Stimulated activated CD8-positive, alpha-beta memory T cell treated with anti-CD3 and anti-CD28 coated beads, Interleukin-4, amount 100 ng/mL, for 1 hour (primary cell): ENCODE measurements around the gene ANO1.

Source experiments
- DNase-seq, 2 donors: peaks; one replicate each; pipeline ENCODE4 v3.0.0-alpha.2; 2020; ENCODE audit warnings: low read depth in 2 of 2, low spot score in 1 of 2

ANO1 gene

DNA sequence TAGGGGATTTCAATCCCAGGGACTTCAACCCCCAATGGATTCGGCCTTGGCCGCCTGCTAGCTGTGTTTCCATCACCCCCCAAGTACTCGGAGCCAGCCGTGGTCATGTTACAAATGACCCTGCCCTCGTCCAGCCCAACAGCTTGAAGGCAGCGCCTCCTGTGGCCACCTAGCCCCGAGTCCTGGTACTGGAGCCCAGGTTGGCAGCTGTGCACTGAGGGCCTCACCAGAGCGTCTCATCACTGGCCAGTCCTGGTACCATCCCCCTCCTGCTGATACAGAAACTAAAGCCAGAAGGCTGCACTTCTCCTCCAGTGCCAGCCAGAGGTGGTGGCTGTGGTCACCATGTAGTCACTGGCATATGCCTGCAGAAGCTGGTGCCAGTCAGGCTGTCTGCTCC is 80.1 kb downstream of the ANO1 start:
- no peak for DNase-seq

GRCh38 chr11:70158757-70159389 is 80.8 kb downstream of the ANO1 start:
- no peak for DNase-seq

DNA sequence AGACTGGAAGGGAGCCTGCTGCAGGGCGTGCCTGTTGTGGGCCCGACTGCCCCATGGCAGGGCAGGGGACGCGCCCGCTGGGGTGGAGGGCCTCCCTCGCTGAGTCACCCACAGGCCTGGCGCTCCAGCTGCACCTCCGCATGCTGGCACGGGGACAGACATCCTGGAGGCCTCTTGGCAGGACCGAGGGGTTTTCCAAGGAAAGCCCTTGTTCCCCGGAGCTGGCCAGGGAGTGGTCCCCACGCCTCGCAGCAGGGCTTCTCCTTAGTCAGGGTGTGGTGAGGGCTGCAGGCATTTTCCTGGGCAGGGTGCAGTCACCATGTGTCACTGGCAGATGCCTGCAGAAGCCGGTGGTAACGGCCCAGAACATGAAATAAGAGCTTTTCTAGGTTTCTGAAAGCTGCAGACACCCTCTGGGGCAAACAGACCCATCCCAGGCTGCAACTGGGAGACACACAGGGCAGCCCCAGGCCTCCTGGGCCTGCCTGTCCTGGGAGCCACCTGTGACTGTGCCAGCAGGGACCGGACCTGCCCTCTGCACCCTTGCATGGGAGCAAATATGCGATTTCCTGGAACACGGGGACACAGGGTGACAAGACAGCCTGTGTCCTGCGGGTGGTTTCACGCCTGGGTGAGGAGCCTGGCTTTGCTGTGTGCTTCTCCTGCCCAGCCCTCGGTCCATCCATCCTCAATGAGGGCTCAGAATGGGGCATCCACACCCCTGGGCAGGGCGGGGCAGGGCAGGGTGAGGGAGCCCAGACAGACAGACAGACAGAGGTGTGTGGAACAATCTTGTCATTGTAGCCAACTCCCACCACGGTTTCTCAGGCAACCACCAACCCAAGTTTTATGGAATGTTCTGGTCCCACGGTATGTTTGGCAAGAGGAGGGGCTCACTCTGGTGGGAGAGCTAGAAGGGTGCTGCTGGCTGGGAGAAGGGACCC is 81.8 kb downstream of the ANO1 start:
- DNase-seq, result no peak

DNA sequence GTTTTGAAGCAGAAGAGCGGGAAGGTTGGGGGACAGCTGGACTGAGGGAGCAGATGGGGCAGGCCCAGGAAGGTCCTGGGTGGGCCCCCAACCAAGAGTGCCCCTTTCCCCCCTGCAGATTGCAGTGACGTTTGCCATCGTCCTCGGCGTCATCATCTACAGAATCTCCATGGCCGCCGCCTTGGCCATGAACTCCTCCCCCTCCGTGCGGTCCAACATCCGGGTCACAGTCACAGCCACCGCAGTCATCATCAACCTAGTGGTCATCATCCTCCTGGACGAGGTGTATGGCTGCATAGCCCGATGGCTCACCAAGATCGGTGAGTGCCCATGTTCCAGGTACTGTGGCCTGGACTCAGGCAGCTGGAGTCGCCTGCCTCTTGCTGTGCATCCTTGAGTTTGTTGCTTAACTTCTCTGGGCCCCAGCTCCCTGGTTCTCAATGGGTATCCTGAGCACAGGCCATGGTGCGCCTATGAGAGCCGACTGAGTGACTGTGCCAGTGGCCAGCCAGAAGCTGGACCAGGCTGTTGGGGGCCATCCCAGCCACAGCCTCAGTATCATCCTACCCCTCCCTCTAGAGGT is 83.0 kb downstream of the ANO1 start:
- no peak for DNase-seq

DNA sequence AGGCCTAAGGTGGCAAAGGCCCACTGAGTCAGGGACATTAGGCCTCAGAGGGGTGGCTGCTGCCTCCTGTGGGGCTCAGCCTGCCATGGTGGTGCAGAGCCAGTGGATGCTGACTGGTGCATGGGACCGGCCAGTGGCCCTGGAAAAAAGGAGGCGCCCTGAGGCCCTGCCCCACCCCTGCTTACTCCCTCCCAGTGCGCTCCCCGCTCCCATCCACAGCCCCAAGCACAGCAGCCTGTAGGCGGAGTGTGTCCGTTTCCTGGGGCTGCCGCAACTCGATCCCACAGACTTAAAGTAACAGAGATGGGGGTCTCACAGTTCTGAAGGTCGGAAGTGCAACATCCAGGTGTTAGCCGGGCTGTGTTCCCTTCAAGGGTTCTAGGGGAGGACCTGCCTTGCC is 86.6 kb downstream of the ANO1 start:
- DNase-seq, result no peak

- no peak for DNase-seq
These were observed 89.0 kb downstream of the ANO1 start for GRCh38 chr11:70167120-70167519.

DNA sequence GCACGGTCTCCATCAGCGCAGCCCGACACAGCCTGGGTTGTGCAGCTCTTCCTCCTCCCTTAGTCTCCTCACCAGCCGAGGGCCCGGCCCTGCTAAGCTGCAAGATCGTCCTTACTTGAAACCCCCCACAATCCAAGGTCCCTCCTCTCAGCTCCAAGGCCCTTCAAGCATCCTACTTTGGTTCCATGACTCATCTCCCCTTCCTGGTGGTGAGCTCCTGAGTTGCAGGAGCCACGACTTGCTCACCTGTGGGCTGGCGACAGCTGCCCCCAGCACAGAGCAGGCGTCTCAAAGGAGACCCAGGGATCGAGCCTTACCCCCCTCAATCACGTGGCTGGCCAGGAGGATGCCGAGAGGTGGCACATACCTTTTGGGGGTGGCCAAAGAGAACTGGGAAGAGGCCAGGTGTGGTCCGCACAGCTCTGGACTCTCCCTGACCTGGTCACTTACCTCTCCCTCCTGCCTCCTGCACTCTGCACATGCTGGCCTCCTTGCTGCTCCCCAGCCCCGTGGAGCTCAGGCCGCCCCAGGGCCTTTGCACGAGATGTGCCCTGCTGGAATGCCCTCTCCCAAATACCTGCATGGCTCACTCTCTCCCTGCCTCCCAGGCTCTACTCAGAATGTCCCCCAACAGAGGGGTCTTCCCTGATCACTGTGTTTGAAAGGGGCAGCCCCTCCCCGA is 89.7 kb downstream of the ANO1 start:
- no peak for DNase-seq

GRCh38 chr11:70168405-70168754 is 90.3 kb downstream of the ANO1 start:
- no peak for DNase-seq

DNA sequence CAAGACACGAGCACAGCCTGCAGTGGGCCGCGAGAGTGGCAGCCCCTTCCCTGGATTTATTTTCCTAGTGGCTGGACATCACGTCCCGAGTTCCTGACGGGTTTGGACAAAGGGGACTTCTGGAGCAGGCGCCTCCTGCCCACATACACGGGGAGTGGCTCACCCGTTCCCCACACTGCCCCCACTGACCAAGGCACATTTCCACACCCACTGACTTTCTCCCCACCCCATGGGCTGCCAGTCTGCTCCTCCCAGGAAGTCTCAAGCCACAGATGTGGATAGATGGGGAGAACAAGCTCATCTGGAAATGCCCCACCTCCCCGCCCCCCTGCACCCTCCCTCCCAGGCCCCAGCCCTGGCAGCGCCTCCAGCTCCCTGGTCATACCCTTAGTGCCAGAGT is 91.0 kb downstream of the ANO1 start:
- DNase-seq, result no peak

GRCh38 chr11:70169632-70170031 is 91.5 kb downstream of the ANO1 start:
- no peak for DNase-seq

GRCh38 chr11:70170596-70171210 is 92.6 kb downstream of the ANO1 start:
- no peak for DNase-seq

DNA sequence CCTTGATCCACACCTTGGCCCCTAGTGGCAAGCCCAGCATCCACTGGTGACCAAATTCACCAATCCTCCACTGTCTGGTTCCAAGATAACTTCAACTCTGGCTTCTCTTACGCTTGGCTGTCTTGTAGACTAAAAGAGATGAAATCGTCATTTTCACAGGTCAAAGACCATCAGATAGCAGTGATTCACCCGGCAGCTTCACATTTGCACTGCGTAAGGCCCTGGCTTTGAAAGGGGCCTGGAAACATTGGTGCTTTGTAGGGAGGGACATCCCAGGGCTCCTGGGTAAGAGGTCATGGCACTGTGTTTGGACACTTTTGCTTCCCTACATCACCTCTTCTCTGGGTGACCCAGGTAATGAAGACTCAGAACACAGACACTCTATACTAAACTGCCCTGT is 94.9 kb downstream of the ANO1 start:
- DNase-seq, result no peak

- DNase-seq, result no peak
These were observed 96.6 kb downstream of the ANO1 start for GRCh38 chr11:70174547-70175235.

GRCh38 chr11:70175236-70175698 is 97.2 kb downstream of the ANO1 start:
- DNase-seq, result no peak

DNA sequence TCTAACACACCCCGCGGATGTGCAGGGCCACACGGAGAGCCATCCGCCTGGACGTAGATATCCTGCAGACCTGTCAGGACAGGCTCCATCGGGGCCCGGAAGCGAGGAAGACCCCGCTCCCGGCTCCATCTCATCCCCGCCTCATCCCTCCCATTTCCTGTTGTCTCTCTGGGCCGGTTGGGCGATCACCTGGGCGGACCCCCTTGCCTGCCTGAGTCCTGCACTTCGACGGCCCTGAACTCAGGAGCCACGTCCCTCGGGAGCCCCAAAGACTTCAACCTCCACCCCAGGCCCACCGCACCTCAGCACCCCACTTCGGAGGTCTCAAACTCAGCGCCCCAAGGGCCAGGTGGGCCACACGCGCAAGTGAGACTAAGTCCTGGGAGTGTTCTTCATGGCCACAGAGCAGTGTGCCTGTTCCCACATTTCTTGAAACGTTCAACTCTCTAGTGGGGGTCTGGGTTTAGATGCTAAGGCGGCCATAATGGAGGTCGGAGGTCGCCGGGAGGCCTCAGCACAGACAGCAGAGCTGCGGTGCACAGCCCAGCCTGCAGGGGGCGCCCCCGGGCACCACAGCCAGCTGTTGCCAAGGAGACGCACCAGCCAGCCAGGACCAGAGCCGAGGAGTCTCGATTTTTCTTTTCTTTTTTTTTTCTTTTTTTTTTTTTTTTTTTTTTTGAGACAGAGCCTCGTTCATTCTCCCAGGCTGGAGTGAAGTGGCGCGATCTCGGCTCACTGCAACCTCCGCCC is 99.0 kb downstream of the ANO1 start:
- DNase-seq, result peak in 1 of 2 donors; percentile 9

DNA sequence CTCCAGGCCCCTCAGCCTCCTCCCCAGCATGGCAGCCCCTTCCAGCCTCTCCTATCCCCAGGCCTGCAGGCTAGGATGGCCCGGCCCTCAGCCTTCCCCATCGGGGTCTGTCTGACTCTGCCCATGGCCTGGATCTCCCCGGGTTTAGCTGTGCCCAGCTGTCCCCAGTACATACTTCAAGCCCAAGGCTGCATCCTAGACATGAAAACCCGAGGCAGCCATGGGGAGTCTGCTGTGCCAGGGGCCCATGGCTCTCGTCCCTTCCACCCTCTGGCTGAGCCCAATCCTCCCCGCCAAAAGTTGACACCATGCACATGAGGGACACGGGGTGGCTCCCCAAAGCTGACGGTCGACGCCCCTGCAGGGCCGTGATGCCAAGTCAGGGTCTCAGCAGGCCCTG is 102.8 kb downstream of the ANO1 start:
- no peak for DNase-seq

DNA sequence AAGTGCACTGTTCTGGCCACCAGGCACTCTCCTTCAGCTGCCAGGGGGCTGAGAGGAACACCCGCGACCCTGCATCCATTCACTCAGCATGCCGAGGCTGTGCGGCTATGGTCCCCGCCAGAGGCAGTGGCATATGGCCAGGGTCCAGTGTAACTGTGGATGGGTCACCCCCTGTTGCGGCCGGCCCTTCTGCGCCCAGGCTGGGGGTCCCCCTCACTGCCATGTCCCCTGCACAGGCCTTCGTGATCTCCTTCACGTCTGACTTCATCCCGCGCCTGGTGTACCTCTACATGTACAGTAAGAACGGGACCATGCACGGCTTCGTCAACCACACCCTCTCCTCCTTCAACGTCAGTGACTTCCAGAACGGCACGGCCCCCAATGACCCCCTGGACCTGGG is 104.1 kb downstream of the ANO1 start:
- DNase-seq, result no peak

- DNase-seq, result no peak
These were observed 104.9 kb downstream of the ANO1 start for GRCh38 chr11:70183032-70183431.

GRCh38 chr11:70183483-70184176 is 105.5 kb downstream of the ANO1 start:
- DNase-seq, result no peak
